ENCODE data around the gene BDH2.

Gene BDH2

DNA sequence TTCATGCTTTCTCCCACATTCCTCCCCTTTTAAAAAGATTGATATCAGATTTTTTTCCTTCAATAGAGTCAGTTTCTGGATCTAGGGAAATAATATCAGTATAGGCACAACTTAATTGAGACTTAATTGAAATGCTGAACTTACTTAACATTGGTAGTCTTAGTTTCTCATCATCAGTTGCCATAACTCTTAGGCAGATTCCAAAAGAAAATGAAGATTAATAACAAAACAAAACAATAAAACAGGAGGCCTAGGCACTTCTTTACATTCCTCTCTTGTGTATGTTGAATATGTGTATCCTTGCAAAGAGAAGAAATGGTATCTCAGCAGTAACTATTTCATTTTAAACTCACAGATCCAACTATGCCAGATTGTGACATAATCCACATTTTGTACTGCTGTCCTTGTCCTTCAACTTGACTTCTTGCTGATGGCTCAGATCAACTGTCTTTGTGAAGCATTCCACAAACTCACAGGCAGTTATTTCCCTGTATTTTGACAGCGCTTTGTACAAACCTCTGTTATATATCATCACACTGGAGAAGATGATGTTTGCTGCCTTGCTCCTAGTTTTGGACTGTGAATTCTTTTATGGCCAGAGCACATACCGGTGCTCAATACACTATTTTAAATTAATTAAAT is 14.0 kb downstream of the BDH2 start:
- no peak for DNase-seq (ENCODE audit: low read depth in 3 of 3)

DNA sequence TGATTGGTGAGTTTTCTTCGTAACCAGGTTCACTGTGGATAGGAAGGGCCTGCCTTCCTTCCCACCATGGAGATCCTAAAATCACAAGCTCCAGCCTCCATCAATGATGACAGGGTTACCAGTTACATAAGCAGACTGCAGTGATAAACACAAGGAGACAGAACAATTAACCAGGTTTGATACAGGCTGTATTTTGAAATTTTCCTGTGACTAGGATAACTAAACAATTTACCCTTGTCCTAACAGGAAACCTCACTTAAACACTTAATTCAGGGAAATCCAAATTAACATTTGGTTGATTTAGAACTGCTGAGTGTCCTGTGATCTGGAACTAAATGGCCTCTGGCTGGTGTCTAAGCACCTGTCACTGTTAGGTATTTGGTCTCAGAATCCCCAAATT is 20.0 kb downstream of the BDH2 start:
- no peak for DNase-seq (ENCODE audit: low read depth in 3 of 3)

DNA sequence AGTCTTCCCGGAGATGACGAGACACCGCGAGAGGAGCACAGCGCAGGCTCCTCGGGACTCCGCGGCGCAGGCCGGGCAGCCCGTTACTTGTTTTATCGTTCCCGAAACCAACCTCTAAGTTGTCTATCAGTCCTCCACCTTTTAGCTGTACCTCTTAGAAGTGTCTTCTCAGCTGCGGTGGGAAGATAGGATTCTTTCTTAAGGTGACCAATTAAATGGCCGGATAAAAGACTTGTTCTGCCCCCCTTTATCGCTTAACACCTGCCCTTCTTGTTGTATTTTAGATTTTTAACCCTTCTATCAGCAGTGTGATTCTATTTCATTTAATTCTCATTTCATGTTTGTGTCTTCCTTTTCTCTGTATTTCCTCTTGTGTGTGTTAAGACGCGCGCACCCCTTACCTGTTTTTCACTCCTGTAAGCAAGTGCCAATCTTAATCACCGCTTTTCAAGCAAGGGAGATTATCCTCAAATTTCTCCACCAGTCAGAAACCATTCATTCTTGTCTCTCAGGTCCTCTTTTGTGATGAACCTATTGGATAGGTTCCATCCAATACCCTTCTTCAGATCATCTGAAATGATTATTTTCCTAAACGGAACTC is 22.8 kb downstream of the BDH2 start, which contains the start of gene SLC9B2:
SLC9B2 (minus strand) TSS at position 15 of the 601 bp plus-strand sequence. CDS start 9,211 bp downstream, outside the sequence.
- no peak for DNase-seq (ENCODE audit: low read depth in 3 of 3)

DNA sequence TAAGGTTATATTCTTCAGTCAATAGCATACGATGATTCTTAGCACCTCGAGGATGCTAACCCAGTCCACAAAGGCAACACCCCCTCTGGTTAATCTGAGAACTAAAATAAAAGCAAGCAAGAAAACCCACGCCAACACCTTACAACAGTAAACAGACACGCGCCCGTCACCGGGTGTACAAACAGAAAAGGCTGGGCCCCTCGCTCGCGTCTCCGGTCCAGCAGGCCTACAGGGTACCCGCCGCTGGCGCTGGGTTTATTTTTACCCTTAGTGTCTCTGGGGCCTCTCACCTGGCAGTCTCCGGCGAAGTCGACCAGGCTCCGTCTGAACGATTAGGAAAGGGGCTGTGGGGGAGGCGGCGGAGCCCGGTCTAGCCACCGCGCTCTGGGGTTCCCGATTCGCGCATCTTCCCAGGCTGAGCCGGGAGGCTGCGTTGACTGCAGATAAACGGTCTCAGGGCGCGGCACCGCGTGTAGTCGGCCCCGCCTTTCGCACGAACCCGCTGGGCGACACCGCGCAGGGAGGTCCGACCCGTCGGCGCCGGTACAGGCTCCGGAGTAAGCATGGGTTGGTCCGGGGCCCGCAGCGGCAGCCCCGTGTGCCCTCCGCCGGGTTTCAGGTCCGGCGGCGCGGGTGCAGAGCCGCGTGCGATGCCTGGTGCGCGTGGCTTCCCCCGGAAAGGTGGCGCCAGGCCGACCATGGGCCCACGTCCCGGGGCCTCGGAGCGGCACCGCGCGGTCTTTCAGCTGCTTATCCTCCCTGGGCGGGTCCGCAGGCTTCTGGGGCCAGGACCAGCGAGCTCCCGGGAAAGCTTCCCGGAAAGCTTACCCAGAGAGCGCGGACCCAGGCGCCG is 23.5 kb downstream of the BDH2 start:
- DNase-seq (ENCODE audit: low read depth in 3 of 3), result peak; percentile 40 to 55 (median 43)

DNA sequence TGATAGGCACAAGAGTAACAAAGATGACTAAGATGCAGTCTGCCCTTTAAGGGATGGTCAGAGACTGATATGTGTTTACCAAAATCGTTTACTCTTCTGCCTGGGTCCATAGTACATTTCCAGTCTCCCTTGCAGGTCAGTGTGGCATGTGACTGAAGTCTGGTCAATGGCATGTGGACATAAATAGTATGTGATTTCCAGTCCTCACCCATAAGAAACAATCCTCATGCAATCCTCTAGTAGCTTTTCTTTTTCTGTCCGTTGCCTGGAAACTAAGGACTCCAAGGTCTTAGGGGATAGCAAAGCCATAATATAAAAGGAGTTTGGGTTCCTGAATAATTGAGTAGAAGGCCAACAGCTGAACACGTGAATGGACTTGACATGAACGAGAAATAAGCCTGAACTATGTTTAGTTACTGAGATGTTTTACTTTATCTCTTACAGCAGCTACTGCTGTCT is 24.2 kb downstream of the BDH2 start:
- DNase-seq (ENCODE audit: low read depth in 3 of 3), result no peak

DNA sequence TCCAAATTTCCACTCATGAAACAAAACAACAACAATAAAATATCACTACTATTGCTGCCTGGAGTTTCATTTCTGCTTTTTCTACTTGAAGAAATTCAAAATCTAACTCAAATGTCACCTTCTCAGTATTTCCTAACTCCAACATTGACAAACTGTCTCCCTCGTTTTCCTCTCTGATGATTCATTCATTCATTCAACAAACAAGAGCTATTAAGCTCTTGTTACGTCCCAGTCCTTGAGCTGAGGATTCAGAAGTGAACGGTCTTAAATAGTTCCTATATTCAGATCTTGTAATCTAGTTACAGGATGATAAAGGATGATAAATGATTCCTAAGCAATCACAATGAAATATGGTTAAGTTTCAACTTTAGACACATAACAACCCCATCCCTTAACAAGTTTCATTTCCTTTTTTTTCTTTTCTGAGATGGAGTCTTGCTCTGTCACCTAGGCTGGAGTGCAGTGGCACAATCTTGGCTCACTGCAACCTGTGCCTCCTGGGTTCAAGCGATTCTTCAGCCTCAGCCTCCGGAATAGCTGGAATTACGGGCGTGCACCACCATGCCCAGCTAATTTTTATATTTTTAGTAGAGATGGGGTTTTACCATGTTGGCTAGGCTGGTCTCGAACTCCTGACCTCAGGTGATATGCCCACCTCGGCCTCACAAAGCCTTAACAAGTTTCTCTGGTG is 24.7 kb downstream of the BDH2 start:
- no peak for DNase-seq (ENCODE audit: low read depth in 3 of 3)

DNA sequence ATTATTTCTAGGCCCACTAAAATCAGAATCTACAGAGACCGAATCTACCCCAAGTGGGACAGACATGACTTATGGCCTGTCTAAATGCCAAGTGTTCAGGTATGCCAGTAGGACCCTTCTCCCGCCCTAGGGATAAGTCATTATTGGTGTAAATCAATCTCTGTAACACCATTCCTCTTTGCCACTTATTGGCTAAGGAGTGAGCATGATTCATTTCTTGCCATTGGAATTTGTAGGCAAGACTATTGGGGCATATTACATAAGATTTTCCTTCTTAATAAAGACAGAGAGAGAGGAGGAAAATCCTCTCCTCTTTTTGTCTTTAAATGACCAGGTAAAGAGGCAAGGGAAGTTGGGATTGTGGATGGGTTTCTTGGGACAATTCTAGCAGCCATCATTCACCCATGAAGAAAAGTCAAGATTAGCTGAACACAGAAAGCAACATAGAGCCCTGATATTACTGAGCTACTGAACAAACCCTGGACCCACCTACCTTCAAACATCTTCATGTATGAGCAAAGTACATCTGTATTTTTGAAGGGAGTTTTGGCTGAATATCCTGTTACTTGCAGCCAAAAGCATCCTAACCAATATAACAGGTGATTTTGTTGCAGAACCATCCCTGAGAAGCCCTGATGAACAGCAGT is 25.7 kb downstream of the BDH2 start:
- DNase-seq (ENCODE audit: low read depth in 3 of 3), result no peak

DNA sequence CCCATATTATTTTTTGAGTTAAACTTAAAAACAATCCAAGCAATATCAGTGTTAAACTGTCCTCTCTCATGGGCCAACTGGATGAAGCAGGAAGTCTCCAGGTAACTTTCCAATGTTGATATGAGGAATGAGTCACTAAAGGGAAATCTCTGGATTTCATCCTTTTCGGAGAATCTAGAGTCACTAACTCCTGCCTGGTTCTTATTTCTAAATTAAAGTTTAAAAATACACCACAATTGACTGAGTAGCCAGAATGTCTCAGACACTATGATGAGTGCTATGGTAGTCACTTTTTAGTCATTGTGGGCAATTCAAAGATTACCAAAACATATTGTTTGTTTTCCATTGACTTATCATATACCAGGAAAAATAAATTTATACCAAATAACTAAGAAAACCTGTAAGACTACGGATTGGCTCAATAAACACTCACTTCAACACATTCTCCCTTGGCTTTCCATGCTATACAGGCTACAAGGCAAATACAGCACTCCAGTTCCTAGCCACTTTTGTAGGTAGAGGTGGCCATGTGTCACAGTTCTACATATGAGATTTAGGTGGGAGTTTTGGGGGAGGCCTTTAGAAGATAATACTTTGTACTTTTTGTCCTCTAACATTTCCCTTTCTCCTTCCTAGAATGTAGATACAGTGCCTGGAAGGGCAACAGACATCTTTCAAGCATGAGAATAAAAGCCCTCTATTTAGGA is 31.6 kb downstream of the BDH2 start:
- DNase-seq (ENCODE audit: low read depth in 3 of 3), result no peak

DNA sequence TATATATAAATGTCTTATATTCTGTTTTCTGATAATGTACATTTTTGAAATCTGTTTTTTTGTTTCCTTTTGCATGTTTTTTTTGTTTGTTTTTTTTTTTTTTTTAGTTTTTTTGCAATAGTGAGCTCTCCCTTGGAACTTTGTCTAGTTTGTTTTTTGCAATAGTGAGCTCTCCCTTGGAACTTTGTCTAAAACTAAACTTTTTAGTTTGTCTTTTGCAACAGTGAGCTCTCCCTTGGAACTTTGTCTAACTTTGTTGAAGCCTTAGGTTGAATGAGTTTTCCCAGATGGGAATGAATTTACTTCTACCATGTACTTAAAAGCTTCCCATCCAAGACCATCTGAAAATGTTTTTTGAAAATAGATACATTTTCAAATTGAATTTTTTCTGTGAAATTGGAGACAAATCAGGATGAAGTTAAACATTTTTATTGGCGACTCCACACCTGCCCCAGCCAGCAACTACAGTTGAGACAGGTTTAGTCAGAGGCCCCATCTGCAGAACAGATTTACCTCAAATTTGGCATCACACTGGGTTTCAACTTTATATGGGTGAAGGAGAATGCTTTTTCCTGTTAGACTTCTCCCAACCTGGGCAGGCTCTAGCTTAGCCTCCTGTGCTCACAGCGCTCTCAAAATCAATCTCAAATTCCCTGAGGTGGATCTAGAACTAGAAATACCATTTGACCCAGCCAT is 39.0 kb downstream of the BDH2 start:
- no peak for DNase-seq (ENCODE audit: low read depth in 3 of 3)

DNA sequence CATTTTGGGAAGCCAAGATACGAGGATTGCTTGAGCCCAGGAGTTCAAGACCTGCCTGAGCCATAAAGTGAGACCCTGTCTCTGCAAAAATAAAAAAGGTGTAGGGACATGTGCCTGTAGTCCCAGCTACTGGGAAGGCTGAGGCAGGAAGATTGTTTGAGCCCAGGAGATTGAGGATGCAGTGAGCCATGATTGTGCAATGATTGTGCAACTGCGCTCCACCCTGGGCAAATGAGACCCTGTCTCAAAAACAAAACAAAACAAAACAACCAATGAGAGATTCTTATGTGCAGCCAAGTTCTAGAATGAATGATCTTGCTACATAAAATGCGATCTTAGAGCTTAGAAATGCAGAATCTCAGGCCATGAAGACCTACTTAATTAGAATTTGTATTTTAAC is 45.6 kb downstream of the BDH2 start:
- DNase-seq (ENCODE audit: low read depth in 3 of 3), result no peak

DNA sequence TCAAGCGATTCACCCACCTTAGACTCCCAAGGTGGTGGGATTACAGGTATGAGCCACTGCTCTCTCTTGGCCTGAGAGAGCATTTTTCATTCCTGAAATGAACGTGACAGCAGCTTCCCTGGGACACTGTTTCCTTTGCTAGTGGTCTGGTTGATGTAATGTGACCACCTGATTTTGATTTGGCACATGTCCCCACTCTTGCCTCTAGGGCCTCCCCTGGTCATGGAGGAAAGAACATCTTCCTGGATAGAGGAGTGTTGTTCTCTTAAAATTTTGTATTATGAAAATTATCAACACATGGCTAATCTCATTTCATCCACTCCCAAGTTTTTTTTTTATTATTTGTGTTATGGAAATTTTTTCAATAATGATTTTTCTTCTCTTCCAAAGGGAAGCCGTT is 46.9 kb downstream of the BDH2 start:
- DNase-seq (ENCODE audit: low read depth in 3 of 3), result no peak

DNA sequence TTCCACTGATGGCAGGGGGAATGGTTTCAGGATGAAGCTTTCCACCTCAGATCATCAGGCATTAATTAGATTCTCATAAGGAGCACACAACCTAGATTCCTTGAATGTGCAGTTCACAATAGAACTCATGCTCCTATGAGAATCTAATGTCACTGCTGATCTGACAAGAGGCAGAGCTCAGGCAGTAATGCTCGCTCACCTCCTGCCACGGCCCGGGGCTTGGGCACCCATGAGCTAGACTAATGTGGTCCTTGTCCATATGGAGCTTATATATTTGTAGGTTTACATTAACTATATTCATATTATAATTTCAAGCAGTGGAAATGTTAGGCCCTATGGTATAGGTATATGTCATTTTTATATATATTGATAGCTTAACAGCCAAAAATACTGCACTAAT is 47.5 kb downstream of the BDH2 start:
- DNase-seq (ENCODE audit: low read depth in 3 of 3), result no peak

DNA sequence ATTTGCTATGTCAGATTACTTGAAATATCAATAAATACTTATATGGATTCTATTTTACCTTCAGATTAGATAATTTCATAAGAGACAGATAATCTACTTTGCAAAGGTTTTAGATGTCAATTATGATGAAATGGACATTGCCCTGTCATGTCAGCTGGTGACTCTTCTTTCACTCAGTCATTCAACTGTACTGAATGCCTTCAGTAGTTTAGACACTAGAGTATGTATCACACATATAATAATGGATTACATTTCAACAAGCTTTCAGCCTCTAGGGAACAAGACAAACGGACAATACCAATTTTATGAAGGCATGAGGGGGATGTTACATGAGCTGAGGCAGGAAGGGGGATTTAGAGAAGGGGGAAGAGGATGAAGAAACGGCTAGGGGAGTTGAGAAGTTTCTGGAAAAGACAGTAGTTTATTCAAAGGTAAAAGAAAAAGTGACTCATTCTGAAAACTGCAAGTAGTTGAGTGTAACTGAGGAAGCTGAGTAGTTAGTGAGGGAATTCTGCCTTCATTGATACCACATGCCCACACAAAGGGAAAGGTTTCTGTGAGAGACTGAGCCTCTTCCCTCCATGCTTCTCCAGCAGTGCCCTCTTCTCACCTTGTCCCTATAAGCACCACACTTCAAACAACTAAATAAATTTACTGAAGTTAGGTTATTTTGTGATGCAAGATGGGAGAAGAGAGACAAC is 48.7 kb downstream of the BDH2 start:
- no peak for DNase-seq (ENCODE audit: low read depth in 3 of 3)

DNA sequence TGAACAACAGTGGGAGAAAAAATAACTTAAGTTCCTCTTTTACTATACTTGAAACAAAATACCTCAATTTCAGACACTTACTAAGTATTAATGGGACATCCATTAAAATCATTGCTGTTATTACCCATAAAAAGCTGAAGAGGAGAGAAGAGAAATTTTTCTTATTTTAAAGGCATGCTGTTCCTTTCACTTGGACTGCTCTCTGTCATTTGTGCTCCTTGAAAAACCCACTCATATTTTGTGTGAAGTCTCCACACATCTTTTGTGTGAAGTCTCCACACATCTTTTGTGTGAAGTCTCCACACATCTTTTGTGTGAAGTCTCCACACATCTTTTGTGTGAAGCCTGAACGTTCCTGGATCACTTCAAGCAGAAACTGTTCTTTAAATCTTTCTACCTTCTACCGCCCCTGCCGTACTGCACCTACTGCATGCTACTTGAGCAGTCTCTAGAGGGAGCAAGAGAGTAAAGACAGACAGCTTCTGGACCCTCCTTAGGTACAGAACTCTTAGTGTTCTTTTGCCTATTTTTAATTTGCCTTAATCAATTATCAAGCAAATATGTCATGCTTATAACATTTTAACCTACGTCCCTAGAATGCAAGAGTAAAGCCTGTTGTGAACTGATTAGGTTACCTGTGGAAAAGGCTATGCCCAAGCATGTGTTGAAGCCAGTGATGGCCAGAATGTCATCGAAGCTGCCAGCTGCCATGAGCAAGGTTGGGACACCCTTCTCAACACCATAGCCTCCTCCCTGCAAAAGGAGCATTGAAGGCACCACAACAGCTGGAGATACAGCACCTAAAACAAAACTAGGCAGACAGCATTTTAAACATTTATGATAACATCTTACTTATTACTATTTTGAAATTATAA is 53.0 kb downstream of the BDH2 start:
- DNase-seq (ENCODE audit: low read depth in 3 of 3), result peak in 1 of 3 experiments; percentile 8

DNA sequence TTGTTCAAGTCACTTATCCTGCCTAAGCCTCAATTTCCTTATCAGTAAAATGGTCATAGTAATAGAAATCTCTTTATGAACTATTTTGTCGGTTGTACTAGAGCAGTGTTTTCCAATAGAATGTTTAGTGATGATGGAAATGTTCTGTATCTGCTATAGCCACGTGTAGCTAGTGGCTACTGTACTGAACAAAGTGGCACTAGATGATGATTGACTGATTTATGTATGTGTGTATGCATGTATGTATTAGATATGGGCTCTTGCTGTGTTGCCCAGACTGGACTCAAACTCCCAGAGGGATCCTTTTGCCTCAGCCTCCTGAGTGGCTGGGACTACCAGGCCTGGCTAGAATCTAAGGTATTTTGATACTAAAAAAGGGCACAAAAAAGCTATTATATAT is 55.5 kb downstream of the BDH2 start:
- no peak for DNase-seq (ENCODE audit: low read depth in 3 of 3)

DNA sequence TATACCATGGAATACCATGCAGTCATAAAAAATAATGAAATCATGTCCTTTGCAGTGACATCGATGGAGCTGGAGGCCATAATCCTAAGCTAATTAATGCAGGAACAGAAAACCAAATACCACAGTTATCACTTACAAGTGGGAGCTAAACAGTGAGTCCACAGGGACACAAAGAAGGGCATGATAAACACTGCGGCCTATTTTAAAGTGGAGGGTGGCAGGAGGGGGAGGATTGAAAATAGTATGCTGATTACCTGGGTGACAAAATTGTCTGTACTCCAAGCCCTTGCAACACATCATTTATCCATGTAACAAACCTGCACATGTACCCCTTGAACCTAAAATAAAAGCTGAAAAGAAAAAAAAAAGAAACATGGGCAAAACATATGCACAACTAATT is 63.5 kb downstream of the BDH2 start:
- no peak for DNase-seq (ENCODE audit: low read depth in 3 of 3)

DNA sequence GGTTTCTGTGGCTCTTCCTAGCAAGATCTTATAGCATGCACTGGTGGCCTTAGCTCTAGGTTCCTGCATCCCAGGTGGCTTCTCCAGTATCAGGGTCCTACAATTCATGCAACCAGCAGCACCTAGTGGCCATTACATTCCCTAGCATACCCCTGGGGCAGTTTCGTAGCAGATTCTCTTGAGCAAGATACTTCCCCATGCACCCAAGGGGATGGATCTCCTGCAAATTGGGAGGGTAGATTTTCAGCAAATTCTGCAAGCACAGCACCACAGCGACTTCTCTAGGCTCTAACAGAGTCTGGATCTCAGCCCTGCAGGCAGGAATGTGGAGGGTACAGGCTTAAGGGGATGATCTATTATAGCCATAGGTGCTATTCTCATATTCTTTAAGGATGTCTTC is 67.1 kb downstream of the BDH2 start:
- no peak for DNase-seq (ENCODE audit: low read depth in 3 of 3)

DNA sequence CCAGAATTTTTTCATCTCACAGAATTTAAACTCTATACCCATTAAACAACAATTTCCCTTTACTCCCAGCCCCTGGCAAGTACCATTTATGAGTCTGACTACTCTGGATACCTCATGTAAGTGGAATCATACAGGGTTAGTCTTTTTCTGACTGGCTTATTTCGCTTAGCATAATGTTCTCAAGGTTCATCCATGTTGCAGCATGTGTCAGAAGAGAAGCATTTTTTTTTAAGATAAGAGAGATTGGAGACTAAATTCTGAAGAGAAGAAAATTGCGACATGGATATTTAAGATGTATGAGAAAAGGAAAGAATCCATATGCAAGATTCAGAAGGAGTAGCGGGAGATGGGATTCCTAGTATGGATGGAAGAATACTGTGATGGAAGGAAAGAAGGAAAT is 68.8 kb downstream of the BDH2 start:
- no peak for DNase-seq (ENCODE audit: low read depth in 3 of 3)

DNA sequence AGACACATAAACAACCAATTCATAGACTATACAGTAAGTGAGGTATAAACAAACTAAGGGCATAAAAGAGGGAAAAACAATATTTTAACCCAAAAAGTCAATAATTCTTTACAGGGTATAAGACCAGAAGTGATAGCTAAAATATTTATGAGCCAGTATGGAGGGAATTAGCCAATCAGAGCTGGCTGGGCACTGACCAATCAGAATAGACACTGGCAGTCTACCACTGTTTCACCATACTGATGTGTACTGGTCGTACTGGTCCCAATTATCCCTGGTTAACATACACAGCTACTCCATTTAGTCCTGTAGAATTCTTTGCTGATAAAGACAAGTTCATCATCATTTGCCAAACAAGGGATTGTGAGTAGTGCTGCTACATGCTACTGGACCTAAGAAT is 70.3 kb downstream of the BDH2 start:
- no peak for DNase-seq (ENCODE audit: low read depth in 3 of 3)

Data from stimulated activated CD4-positive, alpha-beta T cell treated with anti-CD3 and anti-CD28 coated beads, TNF-alpha, amount 100 ng/mL, for 24 hours (primary cell).